Embryonic facial prominence (tissue), 1 donor: ENCODE data around the gene AMIGO3.
A peak's percentile ranks its signal among the peaks of the same experiment; 100 is the strongest.
"Not testable (repeated sequence)": the region's sequence is repeated elsewhere in the genome, so short reads cannot be mapped to it uniquely, and the experiment has no call there.

Source experiments
- DNase-seq: peaks from one replicate; pipeline ENCODE4 v3.0.0-alpha.2; 2016; ENCODE audit errors: extremely low spot score

The AMIGO3 gene

GRCh38 chr3:49689046-49689907 lies 30.2 kb downstream of the AMIGO3 start, which contains the start of the genes MST1 and RNF123:
Gene MST1 (minus strand): TSS chr3:49689474. CDS start chr3:49688691, 783 bp downstream.
Gene RNF123 (plus strand): TSS chr3:49689557. CDS start chr3:49691166, 1,609 bp downstream.
- peak; percentile 75 for DNase-seq

- DNase-seq: not testable (repeated sequence)
These were observed 31.0 kb downstream of the AMIGO3 start for GRCh38 chr3:49688338-49689045.

GRCh38 chr3:49687424-49687795 lies 32.1 kb downstream of the AMIGO3 start:
- not testable (repeated sequence) for DNase-seq

GRCh38 chr3:49686769-49687423 lies 32.6 kb downstream of the AMIGO3 start:
- not testable (repeated sequence) for DNase-seq

- not testable (repeated sequence) for DNase-seq
These were observed 33.1 kb downstream of the AMIGO3 start for GRCh38 chr3:49686346-49686745.

GRCh38 chr3:49685846-49686245 lies 33.6 kb downstream of the AMIGO3 start:
- not testable (repeated sequence) for DNase-seq

GRCh38 chr3:49685103-49685502 lies 34.4 kb downstream of the AMIGO3 start:
- not testable (repeated sequence) for DNase-seq

- DNase-seq: not testable (repeated sequence)
These were observed 35.0 kb downstream of the AMIGO3 start for GRCh38 chr3:49684453-49684852.

- no peak for DNase-seq
These were observed 36.3 kb downstream of the AMIGO3 start for GRCh38 chr3:49683162-49683561.

GRCh38 chr3:49681543-49681942 lies 37.9 kb downstream of the AMIGO3 start:
- no peak for DNase-seq

GRCh38 chr3:49681232-49681522 lies 38.3 kb downstream of the AMIGO3 start:
- no peak for DNase-seq

GRCh38 chr3:49680493-49681231 lies 38.8 kb downstream of the AMIGO3 start:
- DNase-seq: no peak

GRCh38 chr3:49675912-49676311 lies 43.6 kb downstream of the AMIGO3 start:
- DNase-seq: no peak

- DNase-seq: no peak
These were observed 44.9 kb downstream of the AMIGO3 start for GRCh38 chr3:49674497-49674983.

GRCh38 chr3:49673715-49674496 lies 45.6 kb downstream of the AMIGO3 start, which contains the start of gene APEH:
Gene APEH (plus strand): TSS chr3:49674351. CDS start chr3:49674402, 51 bp downstream.
- peak; percentile 80 for DNase-seq

GRCh38 chr3:49673121-49673714 lies 46.3 kb downstream of the AMIGO3 start:
- DNase-seq: no peak

GRCh38 chr3:49671291-49672288 lies 47.9 kb downstream of the AMIGO3 start:
- peak; percentile 50 for DNase-seq

- no peak for DNase-seq
These were observed 48.6 kb downstream of the AMIGO3 start for GRCh38 chr3:49670940-49671290.

- no peak for DNase-seq
These were observed 50.1 kb downstream of the AMIGO3 start for GRCh38 chr3:49669352-49669751.
